ENCODE results near the gene GPR34. TPM values are rescaled to one million over a fixed set of nuclear protein-coding genes. Genes with fewer than 3 reads are reported as not detected.

GPR34 gene
- total and polyA plus RNA-seq, 9 of the 15 experiments (the other 6 are each of a cell fraction or from before 2014, with no cell fraction given), result 0.13 TPM; not detected in 8

DNA sequence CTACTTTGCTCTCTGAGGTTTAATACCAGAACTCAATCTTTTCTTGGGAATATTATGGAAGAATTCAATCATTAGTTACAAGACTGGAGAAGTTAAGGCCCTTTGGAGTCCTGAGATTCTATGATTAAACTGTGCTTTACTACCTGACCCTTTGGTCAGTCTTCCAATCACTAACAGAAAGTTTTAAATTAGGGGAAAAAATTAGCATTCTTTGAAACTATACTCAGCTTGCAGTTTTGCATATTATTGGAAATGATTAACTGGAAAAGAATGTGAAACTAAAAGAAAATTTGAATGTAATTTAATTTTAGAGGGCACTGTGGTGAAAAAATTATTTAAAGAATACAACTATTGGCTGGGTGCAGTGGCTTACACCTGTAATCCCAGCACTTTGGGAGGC is 18.7 kb upstream of the GPR34 start:
- no peak for TF ChIP-seq ARID2 (IDR thresholded peaks at IDR 0.05)
- no peak for TF ChIP-seq ZSCAN32 (CRISPR knock-in tag; IDR thresholded peaks at IDR 0.05)
- TF ChIP-seq, protein P1, sequence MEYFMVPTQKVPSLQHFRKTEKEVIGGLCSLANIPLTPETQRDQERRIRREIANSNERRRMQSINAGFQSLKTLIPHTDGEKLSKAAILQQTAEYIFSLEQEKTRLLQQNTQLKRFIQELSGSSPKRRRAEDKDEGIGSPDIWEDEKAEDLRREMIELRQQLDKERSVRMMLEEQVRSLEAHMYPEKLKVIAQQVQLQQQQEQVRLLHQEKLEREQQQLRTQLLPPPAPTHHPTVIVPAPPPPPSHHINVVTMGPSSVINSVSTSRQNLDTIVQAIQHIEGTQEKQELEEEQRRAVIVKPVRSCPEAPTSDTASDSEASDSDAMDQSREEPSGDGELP (CRISPR knock-in tag; IDR thresholded peaks at IDR 0.05; ENCODE audit: borderline replicate concordance), result no peak
- TF ChIP-seq POLR2B (IDR thresholded peaks at IDR 0.05; ENCODE audit: low read depth, partially characterized antibody), result no peak
- TF ChIP-seq SRSF3 (IDR thresholded peaks at IDR 0.05; ENCODE audit: insufficient read depth, low read length), result no peak
- no peak for TF ChIP-seq ZBTB9 (CRISPR knock-in tag; IDR thresholded peaks at IDR 0.05)
- TF ChIP-seq HNRNPH1 (optimal IDR thresholded peaks at IDR 0.05; ENCODE audit: low read depth, low read length), result no peak

More for the DNA sequence above, 18.7 kb upstream of the GPR34 start:
- H2AFZ ChIP-seq (ENCODE audit: low read depth, low read length), result no peak overlapping the region
- FAIRE-seq, result no peak
- H3K27me3 ChIP-seq (ENCODE audit: control insufficient read depth in 2 of 2, insufficient read depth in 2 of 2, low read length in 2 of 2), result no peaks in the 10 kb centered on the region
- no peak overlapping the region for H3K9ac ChIP-seq (ENCODE audit: insufficient read depth in 1 of 2, low read depth in 2 of 2, low read length in 2 of 2)
- no peak overlapping the region for H3K4me3 ChIP-seq
- peaks cover 0 to 3% of the 10 kb centered on the region in 2 experiments; a peak in 2 of 5 replicates for H3K4me1 ChIP-seq (replicated peaks in 1 of 2; ENCODE audit: control insufficient read depth in 2 of 2, insufficient read depth in 2 of 2, low read length in 2 of 2)
- no peaks in the 10 kb centered on the region for H3K79me2 ChIP-seq (ENCODE audit: control insufficient read depth, insufficient read depth, low read length)
- intact Hi-C loops (cut with micrococcal nuclease), result no loop called here
- no peak for ATAC-seq
- H3K4me2 ChIP-seq (ENCODE audit: insufficient read depth, low read length), result no peak overlapping the region
- H4K20me1 ChIP-seq (replicated peaks; ENCODE audit: control insufficient read depth, insufficient read depth, low read length), result no peaks in the 10 kb centered on the region
- DNase-seq (ENCODE audit: extremely low read depth in 1 of 4, low spot score in 3 of 4), result no peak
- no peak overlapping the region for H3K27ac ChIP-seq (ENCODE audit: extremely low read depth, low read depth, low read length)
- H3K9me1 ChIP-seq (ENCODE audit: control insufficient read depth, insufficient read depth, low read length), result no peaks in the 10 kb centered on the region
- H3K9me3 ChIP-seq (replicated peaks; ENCODE audit: control insufficient read depth, insufficient read depth, low read depth, low read length), result no peaks in the 10 kb centered on the region
- in situ Hi-C loops (cut with MboI), result no loop called here
- CTCF ChIA-PET (ENCODE audit: low intra/inter-chr PET ratio), result no interaction called here
- no TSS peak for BruUV-seq (replicated peaks)
- H3K36me3 ChIP-seq (ENCODE audit: control insufficient read depth, insufficient read depth, low read length), result no peaks in the 10 kb centered on the region
- POLR2A ChIA-PET, result interaction anchor here (0.6 kb wide), 1 partner anchor 417 kb away, joined by 3 read pairs; no protein-coding TSS in a partner anchor

Data from K562 (cell line).